ENCODE measurements around the gene SYNCRIP. TPM values are rescaled to one million over a fixed set of nuclear protein-coding genes. Genes with fewer than 3 reads are reported as not detected.
"Not testable (repeated sequence)": the region's sequence is repeated elsewhere in the genome, so short reads cannot be mapped to it uniquely, and the experiment has no call there.

SYNCRIP gene
- total RNA-seq, 1 experiment from 2014 or later: 103 TPM

GRCh38 chr6:85569323-85569722 is 73.4 kb downstream of the SYNCRIP start:
- H3K9me3 ChIP-seq (ENCODE audit: insufficient read depth, low read depth): no peaks in the 10 kb centered on the region
- no peak overlapping the region for H3K27ac ChIP-seq
- POLR2A ChIA-PET (ENCODE audit: unreplicated experiment): no interaction called here
- no peaks in the 10 kb centered on the region for H3F3A ChIP-seq (ENCODE audit: insufficient read depth, low read depth)
- no peak for DNase-seq
- no peak overlapping the region for H3K4me2 ChIP-seq
- no peak overlapping the region for H2AFZ ChIP-seq
- H3K79me2 ChIP-seq (ENCODE audit: low read depth): 0 out of 2 replicates have a peak, but pooled peaks cover 4% of the 10 kb centered on the region
- TF ChIP-seq EZH2 (IDR thresholded peaks at IDR 0.05; ENCODE audit: low read depth) (no peak), CTCF (conservative IDR thresholded peaks at IDR 0.05) (no peak)
- peaks cover 3% of the 10 kb centered on the region; the same call in 1 of the 2 replicates for H3K36me3 ChIP-seq (ENCODE audit: low read depth)
- CTCF ChIA-PET: no interaction called here
- H3K9me2 ChIP-seq (ENCODE audit: insufficient read depth): no peaks in the 10 kb centered on the region
- H3K4me3 ChIP-seq: no peak overlapping the region
- no TSS peak for BruUV-seq (replicated peaks)
- intact Hi-C loops (cut with micrococcal nuclease; ENCODE audit: unreplicated experiment): no loop called here
- H4K20me1 ChIP-seq (ENCODE audit: insufficient read depth): no peaks in the 10 kb centered on the region
- no peaks in the 10 kb centered on the region for H3K4me1 ChIP-seq (replicated peaks; ENCODE audit: insufficient read depth)
- no peaks in the 10 kb centered on the region for H3K27me3 ChIP-seq (ENCODE audit: insufficient read depth, low read depth)

- Histone ChIP-seq H3K79me2 (ENCODE audit: low read depth) (0 out of 2 replicates have a peak, but pooled peaks cover 1% of the 10 kb centered on the region), H2AFZ (no peak overlapping the region), H3K9me2 (ENCODE audit: insufficient read depth) (no peaks in the 10 kb centered on the region), H3K27ac (no peak overlapping the region), H4K20me1 (ENCODE audit: insufficient read depth) (no peaks in the 10 kb centered on the region), H3K36me3 (ENCODE audit: low read depth) (peaks cover 3% of the 10 kb centered on the region; the same call in 1 of the 2 replicates), H3K4me3 (no peak overlapping the region), H3K4me1 (replicated peaks; ENCODE audit: insufficient read depth) (no peaks in the 10 kb centered on the region), H3K27me3 (ENCODE audit: insufficient read depth, low read depth) (no peaks in the 10 kb centered on the region), H3K4me2 (no peak overlapping the region), H3K9me3 (ENCODE audit: insufficient read depth, low read depth) (no peaks in the 10 kb centered on the region), H3F3A (ENCODE audit: insufficient read depth, low read depth) (no peaks in the 10 kb centered on the region)
- ChIA-PET CTCF (no interaction called here), POLR2A (ENCODE audit: unreplicated experiment) (no interaction called here)
- no peak for DNase-seq
- TF ChIP-seq EZH2 (IDR thresholded peaks at IDR 0.05; ENCODE audit: low read depth) (no peak), CTCF (conservative IDR thresholded peaks at IDR 0.05) (no peak)
- intact Hi-C loops (cut with micrococcal nuclease; ENCODE audit: unreplicated experiment): no loop called here
- no TSS peak for BruUV-seq (replicated peaks)
Measured at GRCh38 chr6:85568411-85568810, 74.3 kb downstream of the SYNCRIP start.

- no peak overlapping the region for H3K27ac ChIP-seq
- H3K79me2 ChIP-seq (ENCODE audit: low read depth): no peaks in the 10 kb centered on the region
- ChIA-PET POLR2A (ENCODE audit: unreplicated experiment) (no interaction called here), CTCF (no interaction called here)
- DNase-seq: no peak
- no TSS peak for BruUV-seq (replicated peaks)
- H3K9me2 ChIP-seq (ENCODE audit: insufficient read depth): no peaks in the 10 kb centered on the region
- intact Hi-C loops (cut with micrococcal nuclease; ENCODE audit: unreplicated experiment): no loop called here
- no peak overlapping the region for H3K4me3 ChIP-seq
- H3F3A ChIP-seq (ENCODE audit: insufficient read depth, low read depth): no peaks in the 10 kb centered on the region
- H2AFZ ChIP-seq: no peak overlapping the region
- H3K4me1 ChIP-seq (replicated peaks; ENCODE audit: insufficient read depth): no peaks in the 10 kb centered on the region
- TF ChIP-seq CTCF (conservative IDR thresholded peaks at IDR 0.05): no peak
- no peak for TF ChIP-seq EZH2 (IDR thresholded peaks at IDR 0.05; ENCODE audit: low read depth)
- no peak overlapping the region for H3K4me2 ChIP-seq
- H3K27me3 ChIP-seq (ENCODE audit: insufficient read depth, low read depth): no peaks in the 10 kb centered on the region
- no peaks in the 10 kb centered on the region for H3K9me3 ChIP-seq (ENCODE audit: insufficient read depth, low read depth)
- H3K36me3 ChIP-seq (ENCODE audit: low read depth): peaks cover 3% of the 10 kb centered on the region; the same call in 1 of the 2 replicates
- no peaks in the 10 kb centered on the region for H4K20me1 ChIP-seq (ENCODE audit: insufficient read depth)
Measured at GRCh38 chr6:85565736-85566135, 77.0 kb downstream of the SYNCRIP start.

GRCh38 chr6:85564223-85564622 is 78.5 kb downstream of the SYNCRIP start:
- H3K27me3 ChIP-seq (ENCODE audit: insufficient read depth, low read depth); H2AFZ ChIP-seq; H3K4me3 ChIP-seq; H3K9me2 ChIP-seq (ENCODE audit: insufficient read depth); H3K4me2 ChIP-seq; POLR2A ChIA-PET (ENCODE audit: unreplicated experiment); DNase-seq; H4K20me1 ChIP-seq (ENCODE audit: insufficient read depth); H3K79me2 ChIP-seq (ENCODE audit: low read depth); CTCF ChIA-PET; H3K9me3 ChIP-seq (ENCODE audit: insufficient read depth, low read depth); H3K36me3 ChIP-seq (ENCODE audit: low read depth); H3K27ac ChIP-seq; intact Hi-C loops (cut with micrococcal nuclease; ENCODE audit: unreplicated experiment); H3F3A ChIP-seq (ENCODE audit: insufficient read depth, low read depth); BruUV-seq (replicated peaks); H3K4me1 ChIP-seq (replicated peaks; ENCODE audit: insufficient read depth): not testable (repeated sequence)
